Adrenal gland (tissue), 5 donors: ENCODE data around the gene XK.

Experiments
- POLR2A ChIP-seq, 2 donors: fragments of 450-650 bp; IDR thresholded peaks; one replicate each; pipeline ENCODE4 v1.6.1; 2017; ENCODE audit warnings: antibody characterized with exemption in 2 of 2, mild to moderate bottlenecking in 2 of 2, moderate library complexity in 1 of 2
- TF ChIP-seq, protein P1 (sequence below), 6 experiments: fragments of 450-650 bp in 4 of 6; fragments of 200-600 bp in 2 of 6; sonication (generic) in 1 of 6; IDR thresholded peaks; 1 replicate in 5 of 6; 2 replicates in 1 of 6; pipeline versions ENCODE4 v1.5.1 to v1.8.0; 2016 to 2021; ENCODE audit warnings: antibody characterized with exemption in 6 of 6, mild to moderate bottlenecking in 2 of 6, moderate library complexity in 1 of 6
- donor health status: DM: no; HTN: no; CAD: no.

DNA sequence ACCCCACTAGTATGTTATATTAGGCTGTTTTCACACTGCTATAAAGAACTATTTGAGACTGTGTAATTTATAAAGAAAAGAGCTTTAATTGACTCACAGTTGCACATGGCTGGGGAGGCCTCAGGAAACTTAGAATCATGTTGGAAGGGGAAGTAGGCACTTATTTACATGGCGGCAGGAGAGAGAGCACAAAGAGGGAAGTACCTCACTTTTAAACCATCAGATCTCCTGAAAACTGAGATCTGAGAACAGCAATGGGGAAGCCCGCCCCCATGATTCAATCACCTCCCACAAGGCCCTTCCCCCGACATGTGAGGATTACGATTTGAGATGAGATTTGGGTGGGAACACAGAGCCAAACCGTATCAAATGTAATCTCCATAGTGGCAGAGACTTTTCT lies 45.4 kb upstream of the XK start:
- TF ChIP-seq POLR2A (IDR thresholded peaks at IDR 0.05), result no peak
- TF ChIP-seq, protein P1, sequence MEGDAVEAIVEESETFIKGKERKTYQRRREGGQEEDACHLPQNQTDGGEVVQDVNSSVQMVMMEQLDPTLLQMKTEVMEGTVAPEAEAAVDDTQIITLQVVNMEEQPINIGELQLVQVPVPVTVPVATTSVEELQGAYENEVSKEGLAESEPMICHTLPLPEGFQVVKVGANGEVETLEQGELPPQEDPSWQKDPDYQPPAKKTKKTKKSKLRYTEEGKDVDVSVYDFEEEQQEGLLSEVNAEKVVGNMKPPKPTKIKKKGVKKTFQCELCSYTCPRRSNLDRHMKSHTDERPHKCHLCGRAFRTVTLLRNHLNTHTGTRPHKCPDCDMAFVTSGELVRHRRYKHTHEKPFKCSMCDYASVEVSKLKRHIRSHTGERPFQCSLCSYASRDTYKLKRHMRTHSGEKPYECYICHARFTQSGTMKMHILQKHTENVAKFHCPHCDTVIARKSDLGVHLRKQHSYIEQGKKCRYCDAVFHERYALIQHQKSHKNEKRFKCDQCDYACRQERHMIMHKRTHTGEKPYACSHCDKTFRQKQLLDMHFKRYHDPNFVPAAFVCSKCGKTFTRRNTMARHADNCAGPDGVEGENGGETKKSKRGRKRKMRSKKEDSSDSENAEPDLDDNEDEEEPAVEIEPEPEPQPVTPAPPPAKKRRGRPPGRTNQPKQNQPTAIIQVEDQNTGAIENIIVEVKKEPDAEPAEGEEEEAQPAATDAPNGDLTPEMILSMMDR (IDR thresholded peaks at IDR 0.05), result no peak
